Uterus (tissue), 2 donors: ENCODE data around the gene NPW.

Source experiments
- POLR2A ChIP-seq, 2 donors: fragments of 450-650 bp; IDR thresholded peaks; one replicate each; pipeline ENCODE4 v1.6.1; 2016; ENCODE audit warnings: antibody characterized with exemption in 2 of 2, mild to moderate bottlenecking in 1 of 2, moderate library complexity in 1 of 2
- TF ChIP-seq, protein P1 (sequence below), 4 experiments: fragments of 200-600 bp in 2 of 4; fragments of 450-650 bp in 2 of 4; sonication (generic) in 2 of 4; IDR thresholded peaks; one replicate each; pipeline ENCODE4 v1.5.1; 2016 to 2019; ENCODE audit warnings: antibody characterized with exemption in 4 of 4, mild to moderate bottlenecking in 2 of 4, moderate library complexity in 1 of 4

DNA sequence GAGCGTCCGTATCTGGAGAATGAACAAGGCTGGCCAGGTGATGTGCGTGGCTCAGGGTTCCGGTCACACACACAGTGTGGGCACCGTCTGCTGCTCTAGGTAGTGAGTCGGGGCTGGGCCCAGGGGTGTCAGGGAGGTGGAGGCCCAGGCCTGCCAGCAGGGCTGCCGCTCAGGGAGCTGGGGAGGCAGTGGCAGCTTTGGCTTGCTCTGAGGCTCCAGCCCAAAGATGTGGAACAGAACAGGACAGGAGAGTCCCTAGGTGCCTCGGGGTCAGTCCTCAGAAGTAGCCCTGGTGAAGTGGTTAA, 43.4 kb upstream of the NPW start:
- TF ChIP-seq, protein P1, sequence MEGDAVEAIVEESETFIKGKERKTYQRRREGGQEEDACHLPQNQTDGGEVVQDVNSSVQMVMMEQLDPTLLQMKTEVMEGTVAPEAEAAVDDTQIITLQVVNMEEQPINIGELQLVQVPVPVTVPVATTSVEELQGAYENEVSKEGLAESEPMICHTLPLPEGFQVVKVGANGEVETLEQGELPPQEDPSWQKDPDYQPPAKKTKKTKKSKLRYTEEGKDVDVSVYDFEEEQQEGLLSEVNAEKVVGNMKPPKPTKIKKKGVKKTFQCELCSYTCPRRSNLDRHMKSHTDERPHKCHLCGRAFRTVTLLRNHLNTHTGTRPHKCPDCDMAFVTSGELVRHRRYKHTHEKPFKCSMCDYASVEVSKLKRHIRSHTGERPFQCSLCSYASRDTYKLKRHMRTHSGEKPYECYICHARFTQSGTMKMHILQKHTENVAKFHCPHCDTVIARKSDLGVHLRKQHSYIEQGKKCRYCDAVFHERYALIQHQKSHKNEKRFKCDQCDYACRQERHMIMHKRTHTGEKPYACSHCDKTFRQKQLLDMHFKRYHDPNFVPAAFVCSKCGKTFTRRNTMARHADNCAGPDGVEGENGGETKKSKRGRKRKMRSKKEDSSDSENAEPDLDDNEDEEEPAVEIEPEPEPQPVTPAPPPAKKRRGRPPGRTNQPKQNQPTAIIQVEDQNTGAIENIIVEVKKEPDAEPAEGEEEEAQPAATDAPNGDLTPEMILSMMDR (IDR thresholded peaks at IDR 0.05), result no peak
- TF ChIP-seq POLR2A (IDR thresholded peaks at IDR 0.05), result no peak
